Measurements from ENCODE around the gene PLSCR4. TPM values are rescaled to one million over a fixed set of nuclear protein-coding genes. Genes with fewer than 3 reads are reported as not detected.

PLSCR4 gene
- total RNA-seq, 2 experiments from 2014 or later, result not detected

DNA sequence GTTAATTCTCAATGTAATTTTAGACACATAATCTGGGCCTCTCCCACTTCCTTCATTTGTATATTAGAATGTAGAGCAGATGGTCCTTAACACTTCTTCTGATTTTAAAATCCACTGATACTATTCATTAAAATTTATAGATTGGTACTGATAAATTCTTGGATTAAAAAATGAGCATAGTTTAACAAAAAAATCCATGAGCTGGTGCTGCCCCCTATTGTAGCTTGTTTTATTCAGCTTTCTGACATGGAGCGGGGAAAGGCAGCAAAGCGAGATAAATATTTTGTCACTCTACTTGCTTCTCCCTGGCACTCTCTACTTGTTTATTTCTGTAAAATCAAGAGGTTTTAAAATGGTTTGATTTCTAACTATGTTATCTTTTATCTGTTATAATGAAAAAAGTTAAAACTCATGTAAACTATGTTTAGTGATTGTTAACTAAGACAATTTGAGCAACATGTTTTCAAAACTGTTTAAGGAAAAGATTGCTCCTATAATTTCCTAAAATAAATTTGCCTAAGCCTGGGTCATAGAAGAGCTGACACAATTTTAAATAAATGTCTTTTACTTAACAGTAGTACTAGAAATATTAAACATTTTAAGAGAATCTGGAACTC, 63.5 kb downstream of the PLSCR4 start:
- POLR2A ChIA-PET, result no interaction called here
- H3K27ac Mint-ChIP-seq, result no peak overlapping the region
- intact Hi-C loops (cut with DNase I, micrococcal nuclease), result no loop called here

DNA sequence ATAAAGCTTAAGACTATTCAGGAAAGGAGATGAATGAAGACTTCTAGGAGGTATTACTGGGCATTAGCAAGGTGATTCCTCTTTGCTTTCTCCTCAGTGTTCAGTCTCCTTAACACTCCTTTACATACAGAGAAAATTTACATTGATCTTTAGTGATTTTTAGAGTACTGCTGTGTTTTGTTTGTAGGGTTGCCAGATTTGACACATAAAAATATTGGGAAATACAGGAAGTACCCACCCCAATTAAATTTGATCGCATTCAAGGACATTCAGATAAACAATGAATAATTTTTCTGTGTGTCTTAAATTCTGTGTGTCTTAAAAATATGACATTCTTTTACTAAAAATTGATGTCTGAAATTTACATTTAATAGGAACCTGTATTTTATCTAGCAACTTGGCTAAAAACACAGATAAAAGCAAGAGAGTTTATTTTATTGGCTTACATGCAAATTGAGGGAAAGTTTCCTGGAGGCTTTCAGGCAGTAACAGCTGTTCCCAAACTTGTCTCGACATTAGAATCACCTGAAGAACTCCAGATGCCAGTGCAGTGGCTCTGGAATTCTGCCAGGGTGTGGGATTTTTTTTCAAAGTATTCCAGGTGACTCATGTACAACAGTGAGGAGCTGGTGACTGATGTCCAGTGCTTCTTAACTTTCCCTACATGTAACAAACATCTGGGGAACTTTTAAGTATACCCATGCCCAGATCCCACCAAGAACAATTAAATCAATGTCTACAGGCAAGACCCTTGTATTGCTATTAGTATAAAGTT, 66.5 kb downstream of the PLSCR4 start:
- H3K4me3 Mint-ChIP-seq, result no peak overlapping the region
- H3K4me3 ChIP-seq (ENCODE audit: low read length), result no peak overlapping the region
- POLR2A ChIA-PET, result no interaction called here
- intact Hi-C loops (cut with DNase I, micrococcal nuclease), result no loop called here
- DNase-seq, result no peak
- H3K9me3 ChIP-seq (ENCODE audit: control insufficient read depth in 1 of 2, insufficient read depth in 1 of 2, low read length in 2 of 2), result no peaks in the 10 kb centered on the region
- no peak overlapping the region for H3K27ac ChIP-seq (ENCODE audit: low read depth in 1 of 2, low read length in 2 of 2)
- H3K36me3 Mint-ChIP-seq (ENCODE audit: low read depth), result no peaks in the 10 kb centered on the region
- H3K36me3 ChIP-seq (ENCODE audit: insufficient read depth, low read length), result no peaks in the 10 kb centered on the region
- ATAC-seq (ENCODE audit: poor library complexity), result no peak
- TF ChIP-seq, protein P1, sequence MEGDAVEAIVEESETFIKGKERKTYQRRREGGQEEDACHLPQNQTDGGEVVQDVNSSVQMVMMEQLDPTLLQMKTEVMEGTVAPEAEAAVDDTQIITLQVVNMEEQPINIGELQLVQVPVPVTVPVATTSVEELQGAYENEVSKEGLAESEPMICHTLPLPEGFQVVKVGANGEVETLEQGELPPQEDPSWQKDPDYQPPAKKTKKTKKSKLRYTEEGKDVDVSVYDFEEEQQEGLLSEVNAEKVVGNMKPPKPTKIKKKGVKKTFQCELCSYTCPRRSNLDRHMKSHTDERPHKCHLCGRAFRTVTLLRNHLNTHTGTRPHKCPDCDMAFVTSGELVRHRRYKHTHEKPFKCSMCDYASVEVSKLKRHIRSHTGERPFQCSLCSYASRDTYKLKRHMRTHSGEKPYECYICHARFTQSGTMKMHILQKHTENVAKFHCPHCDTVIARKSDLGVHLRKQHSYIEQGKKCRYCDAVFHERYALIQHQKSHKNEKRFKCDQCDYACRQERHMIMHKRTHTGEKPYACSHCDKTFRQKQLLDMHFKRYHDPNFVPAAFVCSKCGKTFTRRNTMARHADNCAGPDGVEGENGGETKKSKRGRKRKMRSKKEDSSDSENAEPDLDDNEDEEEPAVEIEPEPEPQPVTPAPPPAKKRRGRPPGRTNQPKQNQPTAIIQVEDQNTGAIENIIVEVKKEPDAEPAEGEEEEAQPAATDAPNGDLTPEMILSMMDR (IDR thresholded peaks at IDR 0.05), result no peak
- H3K9me3 Mint-ChIP-seq, result no peaks in the 10 kb centered on the region
- no peaks in the 10 kb centered on the region for H3K27me3 ChIP-seq (ENCODE audit: control insufficient read depth in 1 of 2, insufficient read depth in 2 of 2, low read length in 2 of 2)
- CTCF ChIA-PET, result no interaction called here
- H3K27me3 Mint-ChIP-seq, result peaks cover 16% of the 10 kb centered on the region
- no peaks in the 10 kb centered on the region for H3K4me1 Mint-ChIP-seq (ENCODE audit: low read depth)
- no peak overlapping the region for H3K27ac Mint-ChIP-seq
- H3K4me1 ChIP-seq (ENCODE audit: insufficient read depth, low read length), result no peaks in the 10 kb centered on the region

More for the DNA sequence above, 63.5 kb downstream of the PLSCR4 start:
- CTCF ChIA-PET, result interaction anchor here (2.3 kb wide), 1 partner anchor 8 kb away, joined by 6 read pairs; no protein-coding TSS in a partner anchor
- H3K4me1 Mint-ChIP-seq (ENCODE audit: low read depth), result no peaks in the 10 kb centered on the region
- no peaks in the 10 kb centered on the region for H3K9me3 ChIP-seq (ENCODE audit: control insufficient read depth in 1 of 2, insufficient read depth in 1 of 2, low read length in 2 of 2)
- ATAC-seq (ENCODE audit: poor library complexity), result no peak
- TF ChIP-seq, protein P1 (IDR thresholded peaks at IDR 0.05), result no peak
- H3K27me3 ChIP-seq (ENCODE audit: control insufficient read depth in 1 of 2, insufficient read depth in 2 of 2, low read length in 2 of 2), result no peaks in the 10 kb centered on the region
- H3K4me1 ChIP-seq (ENCODE audit: insufficient read depth, low read length), result no peaks in the 10 kb centered on the region
- no peaks in the 10 kb centered on the region for H3K9me3 Mint-ChIP-seq
- peaks cover 24% of the 10 kb centered on the region for H3K27me3 Mint-ChIP-seq
- no peaks in the 10 kb centered on the region for H3K36me3 ChIP-seq (ENCODE audit: insufficient read depth, low read length)
- no peak overlapping the region for H3K4me3 ChIP-seq (ENCODE audit: low read length)
- H3K27ac ChIP-seq (ENCODE audit: low read depth in 1 of 2, low read length in 2 of 2), result no peak overlapping the region
- no peak overlapping the region for H3K4me3 Mint-ChIP-seq
- no peak for DNase-seq
- no peaks in the 10 kb centered on the region for H3K36me3 Mint-ChIP-seq (ENCODE audit: low read depth)

DNA sequence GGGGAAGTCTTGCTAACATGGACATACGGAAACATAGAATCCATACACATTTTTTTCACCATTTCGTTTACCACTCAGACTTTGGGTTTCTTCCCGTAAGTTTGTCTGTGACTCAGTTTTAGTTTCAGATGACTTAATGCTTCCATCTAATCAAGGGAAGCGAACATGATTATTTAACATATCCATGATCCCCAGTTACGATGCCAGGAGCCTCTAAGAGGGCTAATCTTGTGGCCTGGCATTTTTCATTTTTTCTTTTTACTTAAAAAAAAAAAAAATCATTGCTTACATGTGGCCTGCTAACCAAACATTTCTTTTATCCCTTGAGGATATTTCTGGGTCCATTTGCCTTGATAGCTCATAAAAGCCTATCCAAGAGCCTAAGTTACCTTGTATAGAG, 69.7 kb downstream of the PLSCR4 start:
- no peaks in the 10 kb centered on the region for H3K27me3 ChIP-seq (ENCODE audit: control insufficient read depth in 1 of 2, insufficient read depth in 2 of 2, low read length in 2 of 2)
- Mint-ChIP-seq H3K27me3 (peaks cover 13% of the 10 kb centered on the region), H3K36me3 (ENCODE audit: low read depth) (no peaks in the 10 kb centered on the region), H3K9me3 (no peaks in the 10 kb centered on the region), H3K27ac (no peak overlapping the region), H3K4me1 (ENCODE audit: low read depth) (no peaks in the 10 kb centered on the region), H3K4me3 (no peak overlapping the region)
- H3K36me3 ChIP-seq (ENCODE audit: insufficient read depth, low read length), result no peaks in the 10 kb centered on the region
- no peak overlapping the region for H3K4me3 ChIP-seq (ENCODE audit: low read length)
- DNase-seq, result no peak
- POLR2A ChIA-PET, result no interaction called here
- no peak overlapping the region for H3K27ac ChIP-seq (ENCODE audit: low read depth in 1 of 2, low read length in 2 of 2)
- intact Hi-C loops (cut with DNase I, micrococcal nuclease), result no loop called here
- H3K9me3 ChIP-seq (ENCODE audit: control insufficient read depth in 1 of 2, insufficient read depth in 1 of 2, low read length in 2 of 2), result no peaks in the 10 kb centered on the region
- CTCF ChIA-PET, result interaction anchor here (0.7 kb wide), 1 partner anchor 387 kb away, joined by 3 read pairs; no protein-coding TSS in a partner anchor
- no peaks in the 10 kb centered on the region for H3K4me1 ChIP-seq (ENCODE audit: insufficient read depth, low read length)
- no peak for ATAC-seq (ENCODE audit: poor library complexity)
- TF ChIP-seq, protein P1 (IDR thresholded peaks at IDR 0.05), result no peak

All from CD4-positive, alpha-beta T cell (primary cell).